Stimulated activated CD4-positive, alpha-beta T cell treated with anti-CD3 and anti-CD28 coated beads, Interleukin-2, amount 100 ng/mL, for 4 hours (primary cell): ENCODE results near the gene SRRM2.
A peak's percentile ranks its signal among the peaks of the same experiment; 100 is the strongest.
"Not testable (repeated sequence)": the region's sequence is repeated elsewhere in the genome, so short reads cannot be mapped to it uniquely, and the experiment has no call there.

Experiments used
- DNase-seq: peaks from one replicate; pipeline ENCODE4 v3.0.0-alpha.2; 2020; ENCODE audit warnings: low read depth

Gene SRRM2

GRCh38 chr16:2715064-2715463, 37.4 kb upstream of the SRRM2 start:
- DNase-seq = no peak

- DNase-seq = peak; percentile 74
Measured at GRCh38 chr16:2715519-2715918, 36.9 kb upstream of the SRRM2 start.

- DNase-seq = no peak
Measured at GRCh38 chr16:2715966-2716885, 36.2 kb upstream of the SRRM2 start.

GRCh38 chr16:2716948-2717347, 35.5 kb upstream of the SRRM2 start:
- no peak for DNase-seq

GRCh38 chr16:2717383-2718263, 34.8 kb upstream of the SRRM2 start:
- no peak for DNase-seq

- no peak for DNase-seq
Measured at GRCh38 chr16:2719328-2720063, 32.9 kb upstream of the SRRM2 start.

- no peak for DNase-seq
Measured at GRCh38 chr16:2720064-2720457, 32.4 kb upstream of the SRRM2 start, which contains the start of gene PRSS27. Gene PRSS27 (minus strand): TSS chr16:2720224. CDS start chr16:2720160, 64 bp downstream.

GRCh38 chr16:2720719-2721633, 31.5 kb upstream of the SRRM2 start:
- peak; percentile 73 for DNase-seq

- DNase-seq = not testable (repeated sequence)
Measured at GRCh38 chr16:2721634-2722173, 30.7 kb upstream of the SRRM2 start.

GRCh38 chr16:2724088-2724676, 28.3 kb upstream of the SRRM2 start:
- no peak for DNase-seq

GRCh38 chr16:2724816-2725348, 27.6 kb upstream of the SRRM2 start:
- no peak for DNase-seq

GRCh38 chr16:2726923-2727322, 25.5 kb upstream of the SRRM2 start:
- DNase-seq = no peak

- no peak for DNase-seq
Measured at GRCh38 chr16:2728034-2728433, 24.4 kb upstream of the SRRM2 start.

GRCh38 chr16:2734844-2735515, 17.5 kb upstream of the SRRM2 start:
- no peak for DNase-seq

GRCh38 chr16:2736476-2737237, 15.8 kb upstream of the SRRM2 start:
- no peak for DNase-seq

- no peak for DNase-seq
Measured at GRCh38 chr16:2737238-2737605, 15.2 kb upstream of the SRRM2 start.

GRCh38 chr16:2737895-2738418, 14.5 kb upstream of the SRRM2 start:
- DNase-seq = no peak

- no peak for DNase-seq
Measured at GRCh38 chr16:2738615-2739014, 13.8 kb upstream of the SRRM2 start.
